ENCODE measurements around the gene GLS2.

DNA sequence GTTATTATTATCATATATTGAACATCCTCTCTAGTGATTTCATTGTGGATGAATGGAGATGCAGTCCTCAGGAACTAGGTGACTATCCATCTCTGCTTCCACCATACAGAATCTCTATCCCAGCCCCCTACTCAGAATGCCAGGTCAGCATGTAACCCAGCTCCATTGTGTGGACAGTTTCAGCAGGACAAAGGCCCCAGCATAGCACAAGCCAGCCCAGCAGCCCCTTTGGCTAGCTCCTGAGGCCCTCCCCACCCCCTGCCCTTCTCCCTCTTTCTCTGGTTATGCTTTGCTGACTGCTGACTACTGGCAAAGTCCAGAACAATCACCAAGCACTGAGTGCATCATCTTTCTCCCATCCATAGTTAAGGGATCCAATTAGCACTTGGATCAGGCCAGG, 25.4 kb downstream of the GLS2 start:
- TF ChIP-seq EZH2 (IDR thresholded peaks at IDR 0.05) (no peak), CTCF (IDR thresholded peaks at IDR 0.05) (no peak), EZH2phosphoT487 (IDR thresholded peaks at IDR 0.05) (no peak)

Measured in neural progenitor cell (in vitro differentiated cells).